Endothelial cell of umbilical vein (primary cell): Measurements from ENCODE around the gene CBLC. TPM values are rescaled to one million over a fixed set of nuclear protein-coding genes. Genes with fewer than 3 reads are reported as not detected.

Source experiments
- BruUV-seq: library from RNA; stranded (reverse); fragments of 400-500 nt; replicated peaks from 2 replicates; lab custom pipeline; 2021; lab: Mats Ljungman, UMichigan
- CTCF ChIA-PET: fragments of 300-600, 350-600 bp; sonication (Branson Sonifier 250); formaldehyde crosslinking; loops from one replicate; lab custom pipeline; 2021; ENCODE audit warnings: antibody characterized with exemption, inconsistent platforms; lab: Charles Lee
- POLR2A ChIA-PET: fragments of 300-600, 350-600 bp; sonication (Branson Sonifier 250); formaldehyde crosslinking; loops from one replicate; lab custom pipeline; 2021; ENCODE audit warnings: antibody characterized with exemption, inconsistent platforms; lab: Charles Lee
- DNase-seq: peaks from one replicate; pipeline ENCODE4 v3.0.0-alpha.2; 2011; ENCODE audit warnings: low read depth, low spot score
- FAIRE-seq: peaks from 2 replicates; lab custom pipeline; 2011; peaks lifted over from hg19 to GRCh38; lab: Jason Lieb, UNC
- H2AFZ ChIP-seq: 2 replicates; pipeline ENCODE4 v1.6.0; 2012; ENCODE audit warnings: low read depth, low read length, control low read depth, inconsistent platforms
- H3K27ac ChIP-seq: 2 replicates; pipeline ENCODE4 v1.5.1; 2011; ENCODE audit warnings: low read depth, mild to moderate bottlenecking, control low read depth, low read length, moderate library complexity; ENCODE audit not compliant: insufficient read depth
- H3K27me3 ChIP-seq, 2 experiments: 2 replicates each; pipeline versions ENCODE4 v1.6.0 to v1.6.1; 2011; ENCODE audit warnings: low read length in 2 of 2, mixed read lengths in 1 of 2; ENCODE audit not compliant: control insufficient read depth in 2 of 2, insufficient read depth in 2 of 2
- H3K36me3 ChIP-seq, 2 experiments: 2 replicates in 1 of 2; 3 replicates in 1 of 2; pipeline ENCODE4 v1.5.1; 2011; ENCODE audit warnings: low read length in 2 of 2, mild to moderate bottlenecking in 1 of 2, moderate library complexity in 1 of 2; ENCODE audit not compliant: control insufficient read depth in 2 of 2, insufficient read depth in 2 of 2; ENCODE audit errors: extremely low read depth in 1 of 2
- H3K4me1 ChIP-seq: 3 replicates; pipeline ENCODE4 v1.5.1; 2011; ENCODE audit warnings: mild to moderate bottlenecking, low read length; ENCODE audit not compliant: control insufficient read depth, insufficient read depth; ENCODE audit errors: extremely low read depth
- H3K4me2 ChIP-seq: 2 replicates; pipeline ENCODE4 v1.6.1; 2011; ENCODE audit warnings: low read length, control low read depth, mixed read lengths; ENCODE audit not compliant: insufficient read depth
- H3K4me3 ChIP-seq, 3 experiments: fragments of 200-600 bp in 1 of 3; sonication (generic), shearing (Covaris generic) in 1 of 3; replicated peaks in 1 of 3; 2 replicates each; pipeline ENCODE4 v1.5.1; 2011 to 2016; ENCODE audit warnings: control low read depth in 3 of 3, low read length in 3 of 3, mild to moderate bottlenecking in 2 of 3, inconsistent platforms in 1 of 3, low read depth in 1 of 3, moderate library complexity in 1 of 3; ENCODE audit not compliant: insufficient read depth in 1 of 3
- H3K79me2 ChIP-seq: 2 replicates; pipeline ENCODE4 v1.6.0; 2012; ENCODE audit warnings: low read length, inconsistent platforms; ENCODE audit not compliant: control insufficient read depth, insufficient read depth
- H3K9ac ChIP-seq: replicated peaks from 2 replicates; pipeline ENCODE3; 2011; ENCODE audit warnings: low read length, control low read depth; ENCODE audit not compliant: insufficient read depth; ENCODE audit errors: extremely low read depth
- H3K9me1 ChIP-seq: replicated peaks from 3 replicates; pipeline ENCODE4 v1.6.0; 2011; ENCODE audit warnings: mild to moderate bottlenecking, low read length; ENCODE audit not compliant: control insufficient read depth, insufficient read depth; ENCODE audit errors: extremely low read depth
- H3K9me3 ChIP-seq: replicated peaks from 2 replicates; pipeline ENCODE4 v1.5.1; 2012; ENCODE audit warnings: low read length, inconsistent platforms; ENCODE audit not compliant: control insufficient read depth, insufficient read depth
- H4K20me1 ChIP-seq: replicated peaks from 2 replicates; pipeline ENCODE3; 2011; ENCODE audit warnings: mild to moderate bottlenecking, low read length; ENCODE audit not compliant: control insufficient read depth, insufficient read depth; ENCODE audit errors: extremely low read depth
- CTCF ChIP-seq, 2 donors: IDR thresholded peaks; 1 replicate in 1 of 2; 2 replicates in 1 of 2; pipeline ENCODE4 v1.5.1; 2011; ENCODE audit warnings: low read length in 2 of 2, mild to moderate bottlenecking in 2 of 2, moderate library complexity in 2 of 2, control low read depth in 1 of 2, inconsistent platforms in 1 of 2, low read depth in 1 of 2; ENCODE audit not compliant: insufficient read depth in 1 of 2; ENCODE audit errors: extremely low read depth in 1 of 2
- EZH2 ChIP-seq: IDR thresholded peaks from 2 replicates; pipeline ENCODE4 v1.6.1; 2012; ENCODE audit warnings: borderline replicate concordance, low read depth, mild to moderate bottlenecking, moderate library complexity, low read length, inconsistent platforms; ENCODE audit not compliant: severe bottlenecking
- FOS ChIP-seq: IDR thresholded peaks from 2 replicates; pipeline ENCODE4 v1.6.1; 2011; ENCODE audit warnings: mild to moderate bottlenecking, low read length, moderate library complexity, borderline replicate concordance; ENCODE audit not compliant: insufficient read depth
- GATA2 ChIP-seq: IDR thresholded peaks from 2 replicates; pipeline ENCODE4 v1.7.0; 2011; ENCODE audit warnings: low read depth, mild to moderate bottlenecking, moderate library complexity, mixed read lengths, low read length; ENCODE audit not compliant: insufficient read length, insufficient read depth
- JUN ChIP-seq: IDR thresholded peaks from 2 replicates; pipeline ENCODE4 v1.6.1; 2011; ENCODE audit warnings: borderline replicate concordance, low read depth; ENCODE audit not compliant: insufficient read length, insufficient read depth
- MAX ChIP-seq: IDR thresholded peaks from 2 replicates; pipeline ENCODE4 v1.6.1; 2011; ENCODE audit not compliant: insufficient read depth, insufficient read length
- MYC ChIP-seq: IDR thresholded peaks from one replicate; pipeline ENCODE4 v1.6.1; 2011; ENCODE audit warnings: mild to moderate bottlenecking, low read depth, low read length
- POLR2A ChIP-seq: IDR thresholded peaks from 2 replicates; pipeline ENCODE4 v1.6.1; 2012; ENCODE audit warnings: low read depth, mild to moderate bottlenecking, control low read depth, low read length
- POLR2AphosphoS5 ChIP-seq: IDR thresholded peaks from 2 replicates; pipeline ENCODE4 v1.6.1; 2012; ENCODE audit warnings: low read depth, mild to moderate bottlenecking, control low read depth, low read length, moderate library complexity; ENCODE audit not compliant: insufficient read depth
- dilution Hi-C: fragments of 300-500 bp; cut with MboI; formaldehyde crosslinking; loops from one replicate; pipeline ENCODE4 v1.15.0; 2019; ENCODE audit warnings: low sequenced_read_pairs; ENCODE audit not compliant: extremely low pct_ligation_motif_present
- intact Hi-C: fragments of 100-400 bp; cut with micrococcal nuclease; formaldehyde crosslinking; loops from one replicate; pipeline ENCODE4 v1.10.0; 2022
- polyA plus RNA-seq, 4 experiments: library from polyadenylated mRNA; depleted of rRNA in 3 of 4; stranded (reverse) in 3 of 4; unstranded in 1 of 4; fragments of >200 nt; gene quantifications; 2 replicates each; pipeline versions ENCODE4 v1.2.1 to v1.2.3, GENCODE V29; 2011 to 2012; ENCODE audit warnings: missing spikeins in 1 of 4
- total RNA-seq: library from RNA; stranded (reverse); gene quantifications from 2 replicates; pipeline ENCODE4 v1.2.3, GENCODE V29; 2021

The CBLC gene
- total and polyA plus RNA-seq, 2 donors (not counting 3 experiments of a cell fraction or from before 2014, with no cell fraction given): 0.04 TPM; not detected in 1

- dilution Hi-C loops: no loop called here
- POLR2A ChIA-PET: no interaction called here
Measured at GRCh38 chr19:44814517-44814916, 36.8 kb downstream of the CBLC start.

More at GRCh38 chr19:44814517-44814916, 36.8 kb downstream of the CBLC start:
- Histone ChIP-seq H3K27ac (no peak overlapping the region), H4K20me1 (no peaks in the 10 kb centered on the region), H3K27me3 (no peaks in the 10 kb centered on the region), H3K9ac (no peak overlapping the region), H3K9me3 (no peaks in the 10 kb centered on the region), H3K4me1 (peaks cover 1% of the 10 kb centered on the region), H3K4me2 (no peak overlapping the region), H3K36me3 (peaks cover 2 to 5% of the 10 kb centered on the region in 2 experiments), H3K79me2 (no peaks in the 10 kb centered on the region), H3K4me3 (no peak overlapping the region), H2AFZ (no peak overlapping the region), H3K9me1 (no peaks in the 10 kb centered on the region)
- no peak for TF ChIP-seq FOS
- no peak for TF ChIP-seq GATA2
- TF ChIP-seq MAX: no peak
- no peak for TF ChIP-seq CTCF (IDR thresholded peaks at IDR 0.05; ENCODE audit: extremely low read depth in 1 of 2, insufficient read depth in 1 of 2, low read depth in 1 of 2, low read length in 2 of 2)
- TF ChIP-seq POLR2AphosphoS5: no peak
- no peak for TF ChIP-seq EZH2
- no peak for TF ChIP-seq MYC
- TF ChIP-seq JUN: no peak
- no peak for TF ChIP-seq POLR2A
- BruUV-seq: no TSS peak
- FAIRE-seq (no peak), DNase-seq (no peak)
- intact Hi-C loops: no loop called here
- CTCF ChIA-PET: no interaction called here
